ENCODE data around the gene ZNF283.
A peak's percentile ranks its signal among the peaks of the same experiment; 100 is the strongest.

ZNF283 gene

GRCh38 chr19:43826787-43827754 lies at the start of gene ZNF283:
TSS of gene ZNF283 (plus strand) at chr19:43827321. CDS start at chr19:43833505, 6,184 bp downstream.
- peak; percentile 92 for DNase-seq (ENCODE audit: low read depth, low spot score)

GRCh38 chr19:43778651-43779050 lies 48.5 kb upstream of the ZNF283 start:
- H3K4me3 ChIP-seq (ENCODE audit: low read depth, low read length), result no peak overlapping the region
- in situ Hi-C loops (cut with HindIII; ENCODE audit: low sequenced_read_pairs), result no loop called here
- TF ChIP-seq, protein P1, sequence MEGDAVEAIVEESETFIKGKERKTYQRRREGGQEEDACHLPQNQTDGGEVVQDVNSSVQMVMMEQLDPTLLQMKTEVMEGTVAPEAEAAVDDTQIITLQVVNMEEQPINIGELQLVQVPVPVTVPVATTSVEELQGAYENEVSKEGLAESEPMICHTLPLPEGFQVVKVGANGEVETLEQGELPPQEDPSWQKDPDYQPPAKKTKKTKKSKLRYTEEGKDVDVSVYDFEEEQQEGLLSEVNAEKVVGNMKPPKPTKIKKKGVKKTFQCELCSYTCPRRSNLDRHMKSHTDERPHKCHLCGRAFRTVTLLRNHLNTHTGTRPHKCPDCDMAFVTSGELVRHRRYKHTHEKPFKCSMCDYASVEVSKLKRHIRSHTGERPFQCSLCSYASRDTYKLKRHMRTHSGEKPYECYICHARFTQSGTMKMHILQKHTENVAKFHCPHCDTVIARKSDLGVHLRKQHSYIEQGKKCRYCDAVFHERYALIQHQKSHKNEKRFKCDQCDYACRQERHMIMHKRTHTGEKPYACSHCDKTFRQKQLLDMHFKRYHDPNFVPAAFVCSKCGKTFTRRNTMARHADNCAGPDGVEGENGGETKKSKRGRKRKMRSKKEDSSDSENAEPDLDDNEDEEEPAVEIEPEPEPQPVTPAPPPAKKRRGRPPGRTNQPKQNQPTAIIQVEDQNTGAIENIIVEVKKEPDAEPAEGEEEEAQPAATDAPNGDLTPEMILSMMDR (IDR thresholded peaks at IDR 0.05; ENCODE audit: low read depth, low read length), result no peak
- DNase-seq (ENCODE audit: low read depth, low spot score), result no peak

More at GRCh38 chr19:43826787-43827754, at the start of gene ZNF283:
- TF ChIP-seq, protein P1 (IDR thresholded peaks at IDR 0.05; ENCODE audit: low read depth, low read length), result no peak
- H3K4me3 ChIP-seq (ENCODE audit: low read depth, low read length), result peak within 1 kb of the TSS; percentile 57
- in situ Hi-C loops (cut with HindIII; ENCODE audit: low sequenced_read_pairs), result no loop called here

GRCh38 chr19:43779147-43779819 lies 47.8 kb upstream of the ZNF283 start:
- in situ Hi-C loops (cut with HindIII; ENCODE audit: low sequenced_read_pairs), result no loop called here
- no peak for DNase-seq (ENCODE audit: low read depth, low spot score)
- peak overlapping the region; percentile 36 for H3K4me3 ChIP-seq (ENCODE audit: low read depth, low read length)
- TF ChIP-seq, protein P1 (IDR thresholded peaks at IDR 0.05; ENCODE audit: low read depth, low read length), result no peak

- in situ Hi-C loops (cut with HindIII; ENCODE audit: low sequenced_read_pairs), result no loop called here
- H3K4me3 ChIP-seq (ENCODE audit: low read depth, low read length), result peak overlapping the region; percentile 36
- TF ChIP-seq, protein P1 (IDR thresholded peaks at IDR 0.05; ENCODE audit: low read depth, low read length), result peak; percentile 27
- no peak for DNase-seq (ENCODE audit: low read depth, low spot score)
These were observed 47.3 kb upstream of the ZNF283 start for GRCh38 chr19:43779820-43780219.

DNA sequence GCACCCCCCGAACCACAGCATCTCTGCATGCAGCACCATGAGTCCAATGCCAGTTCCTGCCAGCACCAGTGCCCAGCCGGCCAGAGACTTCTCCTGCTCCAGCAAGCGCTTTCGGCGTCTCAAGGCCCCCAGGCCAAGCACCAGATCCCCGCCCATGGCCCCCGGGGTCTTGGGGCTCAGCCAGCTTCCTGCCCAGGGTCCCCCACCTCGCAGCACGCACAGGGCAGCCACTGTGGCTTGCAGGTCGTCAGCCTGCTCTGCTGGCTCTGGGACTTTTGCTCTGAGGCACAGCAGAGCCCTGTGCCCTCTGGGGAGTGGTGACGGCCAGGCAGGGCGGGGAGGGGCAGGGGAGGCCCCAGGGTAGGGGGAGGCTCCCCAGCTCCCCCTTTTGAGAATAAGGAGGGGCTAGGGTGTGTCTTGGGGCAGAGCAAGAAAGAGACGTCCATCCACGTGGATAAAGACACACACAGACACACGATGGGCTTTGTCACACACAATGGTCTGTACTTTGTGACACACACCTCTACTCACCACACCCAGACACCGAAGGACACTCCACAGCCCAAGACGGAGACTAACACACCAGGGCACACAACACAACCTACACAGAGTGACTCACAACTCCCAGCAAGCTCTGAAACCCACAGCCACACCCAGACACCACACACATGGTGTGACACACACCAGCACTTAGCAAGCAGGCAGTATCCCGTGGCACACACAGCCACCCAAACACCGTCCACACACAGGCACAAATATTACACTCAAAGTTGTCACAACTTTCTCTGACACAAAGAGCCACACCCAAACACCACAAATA lies 46.2 kb upstream of the ZNF283 start, which contains the start of gene KCNN4:
TSS of gene KCNN4 (minus strand) at position 268 of the 820 bp plus-strand sequence. CDS start at position 156, 112 bp downstream.
- DNase-seq (ENCODE audit: low read depth, low spot score), result peak; percentile 63
- peak within 1 kb of the TSS; percentile 36 for H3K4me3 ChIP-seq (ENCODE audit: low read depth, low read length)
- in situ Hi-C loops (cut with HindIII; ENCODE audit: low sequenced_read_pairs), result no loop called here
- TF ChIP-seq, protein P1 (IDR thresholded peaks at IDR 0.05; ENCODE audit: low read depth, low read length), result no peak

Measured in astrocyte of the spinal cord (primary cell).